Natural killer cell (primary cell): ENCODE data around the gene GBP7. TPM values are rescaled to one million over a fixed set of nuclear protein-coding genes. Genes with fewer than 3 reads are reported as not detected.
"Not testable (repeated sequence)": the region's sequence is repeated elsewhere in the genome, so short reads cannot be mapped to it uniquely, and the experiment has no call there.

ENCODE experiments used
- ATAC-seq, 3 donors: fragments of 150-1000 bp in 2 of 3; fragments of 200-7000 bp in 1 of 3; cut with Tn5 transposase; 1 replicate in 1 of 3; 2 replicates in 2 of 3; pipeline ENCODE4 v1.10.0; 2021; ENCODE audit warnings: mild to moderate bottlenecking in 2 of 3, moderate library complexity in 2 of 3
- DNase-seq, 2 donors: peaks; one replicate each; pipeline versions ENCODE4 v3.0.0 to v3.0.0-alpha.2; 2013 to 2021; ENCODE audit warnings: mixed read lengths in 1 of 2
- H3K27ac ChIP-seq: one replicate; pipeline ENCODE4 v1.5.1; 2013; ENCODE audit warnings: mild to moderate bottlenecking, low read length
- H3K27me3 ChIP-seq: one replicate; pipeline ENCODE4 v1.6.1; 2013; ENCODE audit warnings: low read length; ENCODE audit not compliant: control insufficient read depth, insufficient read depth
- H3K36me3 ChIP-seq: one replicate; pipeline ENCODE4 v1.6.1; 2013; ENCODE audit warnings: low read length; ENCODE audit not compliant: control insufficient read depth, insufficient read depth
- H3K4me1 ChIP-seq: one replicate; pipeline ENCODE4 v1.6.1; 2013; ENCODE audit warnings: low read length; ENCODE audit not compliant: control insufficient read depth, insufficient read depth
- H3K4me3 ChIP-seq: one replicate; pipeline ENCODE4 v1.5.1; 2013; ENCODE audit warnings: low read length
- H3K9me3 ChIP-seq: one replicate; pipeline ENCODE4 v1.6.1; 2013; ENCODE audit warnings: low read length; ENCODE audit not compliant: control insufficient read depth, insufficient read depth
- H3K27ac Mint-ChIP-seq, 2 donors: one replicate each; pipeline ENCODE4 v1.8.0; 2022; ENCODE audit warnings: mild to moderate bottlenecking in 2 of 2, mixed read lengths in 2 of 2, moderate library complexity in 1 of 2
- H3K27me3 Mint-ChIP-seq, 2 donors: one replicate each; pipeline ENCODE4 v1.8.0; 2022; ENCODE audit warnings: low read depth in 2 of 2, mixed read lengths in 2 of 2
- H3K36me3 Mint-ChIP-seq: one replicate; pipeline ENCODE4 v1.8.0; 2022; ENCODE audit warnings: mixed read lengths
- H3K4me1 Mint-ChIP-seq, 2 donors: one replicate each; pipeline ENCODE4 v1.8.0; 2022; ENCODE audit warnings: mixed read lengths in 2 of 2
- H3K4me3 Mint-ChIP-seq: one replicate; pipeline ENCODE4 v1.8.0; 2022; ENCODE audit warnings: mild to moderate bottlenecking, moderate library complexity, mixed read lengths
- H3K9me3 Mint-ChIP-seq, 2 donors: one replicate each; pipeline ENCODE4 v1.8.0; 2022; ENCODE audit warnings: mixed read lengths in 2 of 2
- CTCF ChIP-seq: fragments of 200-600 bp; IDR thresholded peaks from one replicate; pipeline ENCODE4 v1.8.0; 2022; ENCODE audit warnings: antibody characterized with exemption
- WGBS: methylation state at CpG from one replicate; pipeline ENCODE4 v1.1.7; 2013; ENCODE audit warnings: missing lambda C conversion rate; ENCODE audit not compliant: insufficient coverage; 5-methylcytosine and 5-hydroxymethylcytosine counted together
- intact Hi-C: fragments of 100-400 bp; cut with micrococcal nuclease; formaldehyde crosslinking; loops from one replicate; pipeline ENCODE4 v1.14.2; 2022
- total RNA-seq, 4 donors: library from RNA; stranded (reverse); fragments of 120-200 nt in 1 of 4; gene quantifications; one replicate each; pipeline versions ENCODE4 v1.2.3 to v1.2.4, GENCODE V29; 2013 to 2022

GBP7 gene, protein sequence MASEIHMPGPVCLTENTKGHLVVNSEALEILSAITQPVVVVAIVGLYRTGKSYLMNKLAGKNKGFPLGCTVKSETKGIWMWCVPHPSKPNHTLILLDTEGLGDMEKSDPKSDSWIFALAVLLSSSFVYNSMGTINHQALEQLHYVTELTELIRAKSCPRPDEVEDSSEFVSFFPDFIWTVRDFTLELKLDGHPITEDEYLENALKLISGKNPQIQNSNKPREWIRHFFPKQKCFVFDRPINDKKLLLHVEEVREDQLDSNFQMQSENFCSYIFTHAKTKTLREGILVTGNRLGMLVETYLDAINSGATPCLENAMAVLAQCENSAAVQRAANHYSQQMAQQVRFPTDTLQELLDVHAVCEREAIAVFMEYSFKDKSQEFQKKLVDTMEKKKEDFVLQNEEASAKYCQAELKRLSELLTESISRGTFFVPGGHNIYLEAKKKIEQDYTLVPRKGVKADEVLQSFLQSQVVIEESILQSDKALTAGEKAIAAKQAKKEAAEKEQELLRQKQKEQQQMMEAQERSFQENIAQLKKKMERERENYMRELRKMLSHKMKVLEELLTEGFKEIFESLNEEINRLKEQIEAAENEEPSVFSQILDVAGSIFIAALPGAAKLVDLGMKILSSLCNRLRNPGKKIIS
- total RNA-seq: under 1 TPM in 1 of 3 donors, not detected in 2; 0.75 TPM
- 0.05 TPM for total RNA-seq (2013)

DNA sequence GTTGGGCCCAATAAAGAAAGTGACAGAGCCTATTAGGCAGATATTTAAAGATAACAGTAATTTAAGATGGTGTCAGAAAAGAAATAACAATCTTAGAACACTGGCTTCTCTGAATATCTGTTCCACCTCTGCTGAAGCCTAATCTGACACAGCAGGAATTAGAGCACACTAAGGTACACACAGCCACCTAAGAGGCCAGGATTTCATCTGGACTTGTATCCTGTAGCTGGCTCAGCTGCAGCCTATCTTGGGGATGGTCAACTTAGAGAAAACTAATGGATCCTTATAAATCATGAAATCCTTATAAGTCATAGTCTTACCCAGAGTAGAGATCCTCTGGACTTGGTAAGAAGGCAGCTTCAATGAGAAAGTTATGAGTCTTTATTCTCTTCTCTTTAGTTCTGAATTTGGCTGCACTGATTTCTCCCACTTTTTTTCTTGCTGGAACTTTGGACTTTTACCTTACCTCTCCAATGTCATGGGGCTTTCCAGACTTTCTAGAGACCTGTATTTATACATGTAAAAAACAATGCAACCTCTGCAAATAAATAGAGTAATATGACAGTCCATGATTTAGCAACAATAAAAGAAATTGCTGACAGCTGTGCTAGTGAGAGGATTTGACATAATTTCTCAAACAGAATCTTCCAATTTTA is at the start of gene GBP7:
Gene GBP7 (minus strand): TSS at position 403 of the 656 bp plus-strand sequence. CDS start 4,068 bp downstream, outside the sequence.
- intact Hi-C loops: no loop called here
- Mint-ChIP-seq H3K27ac (no peak within 1 kb of the TSS), H3K4me3 (no peak within 1 kb of the TSS), H3K4me1 (peaks cover 0 to 4% of the 10 kb centered on the region in 2 donors), H3K36me3 (peaks cover 1% of the 10 kb centered on the region), H3K9me3 (no peaks in the 10 kb centered on the region), H3K27me3 (peaks cover 0 to 7% of the 10 kb centered on the region in 2 donors)
- H3K4me3 ChIP-seq: no peak within 1 kb of the TSS
- H3K9me3 ChIP-seq: no peaks in the 10 kb centered on the region
- no peaks in the 10 kb centered on the region for H3K36me3 ChIP-seq
- no peaks in the 10 kb centered on the region for H3K27me3 ChIP-seq
- no peak for TF ChIP-seq CTCF
- H3K27ac ChIP-seq: no peak within 1 kb of the TSS
- DNase-seq: no peak
- no peaks in the 10 kb centered on the region for H3K4me1 ChIP-seq
- ATAC-seq: no peak

DNA sequence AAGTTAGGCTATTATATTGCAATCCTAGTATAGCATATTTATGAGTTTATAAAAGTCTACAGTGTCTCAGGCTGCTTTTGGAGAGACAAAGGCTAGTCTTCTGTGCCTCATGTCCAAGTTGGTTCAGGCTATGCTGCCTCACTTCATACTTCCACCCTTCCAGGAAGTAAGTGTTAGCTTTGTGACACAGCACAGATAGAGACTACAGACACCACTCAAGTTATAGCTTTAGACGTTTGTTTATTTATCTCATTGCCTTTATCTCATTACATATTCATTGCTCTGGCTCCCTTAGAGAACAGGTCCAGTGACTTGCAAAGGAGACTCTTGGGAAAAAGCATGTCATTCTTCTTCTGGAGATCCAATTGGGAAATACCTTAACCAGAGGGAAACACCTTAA is 45.5 kb upstream of the GBP7 start:
- peaks cover 8% of the 10 kb centered on the region for H3K9me3 ChIP-seq
- Mint-ChIP-seq H3K4me3 (no peak overlapping the region), H3K4me1 (peaks cover 22 to 23% of the 10 kb centered on the region in 2 donors), H3K27ac (peak overlapping the region in 1 of 2 donors; percentile 11), H3K27me3 (no peaks in the 10 kb centered on the region), H3K36me3 (peaks cover 16% of the 10 kb centered on the region), H3K9me3 (no peaks in the 10 kb centered on the region)
- no peaks in the 10 kb centered on the region for H3K4me1 ChIP-seq
- TF ChIP-seq CTCF: no peak
- no peaks in the 10 kb centered on the region for H3K27me3 ChIP-seq
- H3K36me3 ChIP-seq: no peaks in the 10 kb centered on the region
- DNase-seq: no peak
- intact Hi-C loops: no loop called here
- peak in 1 of 3 donors; percentile 42 for ATAC-seq
- no peak overlapping the region for H3K27ac ChIP-seq
- no peak overlapping the region for H3K4me3 ChIP-seq
- 55% methylated on average over 1 of the region's 1 CpG for WGBS

DNA sequence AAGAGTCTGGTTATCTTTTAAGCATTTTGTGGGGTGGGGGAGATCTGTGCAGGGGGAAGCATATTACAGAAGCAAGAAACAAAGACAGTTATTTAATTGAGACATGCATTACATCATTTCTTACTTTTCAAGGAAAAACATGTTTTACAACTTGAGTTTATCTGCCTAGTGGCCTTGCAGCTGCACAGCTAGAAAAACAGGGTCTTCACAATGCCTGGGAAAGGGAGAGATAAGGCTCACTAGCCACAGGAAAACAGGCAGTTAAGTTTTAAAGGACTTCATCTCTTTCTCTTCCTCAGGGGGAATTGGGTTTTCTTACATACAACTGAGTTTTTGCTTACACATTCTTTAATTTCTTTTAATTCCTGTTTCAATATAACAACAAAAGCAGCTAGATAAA is 44.0 kb upstream of the GBP7 start:
- intact Hi-C loops, H3K4me1 ChIP-seq, H3K9me3 Mint-ChIP-seq, ATAC-seq, H3K27ac Mint-ChIP-seq, H3K4me3 Mint-ChIP-seq, H3K27me3 ChIP-seq, H3K9me3 ChIP-seq, H3K4me3 ChIP-seq, DNase-seq, H3K36me3 Mint-ChIP-seq, H3K36me3 ChIP-seq, H3K27ac ChIP-seq, H3K27me3 Mint-ChIP-seq: not testable (repeated sequence)
- peaks cover 22 to 23% of the 10 kb centered on the region in 2 donors for H3K4me1 Mint-ChIP-seq

DNA sequence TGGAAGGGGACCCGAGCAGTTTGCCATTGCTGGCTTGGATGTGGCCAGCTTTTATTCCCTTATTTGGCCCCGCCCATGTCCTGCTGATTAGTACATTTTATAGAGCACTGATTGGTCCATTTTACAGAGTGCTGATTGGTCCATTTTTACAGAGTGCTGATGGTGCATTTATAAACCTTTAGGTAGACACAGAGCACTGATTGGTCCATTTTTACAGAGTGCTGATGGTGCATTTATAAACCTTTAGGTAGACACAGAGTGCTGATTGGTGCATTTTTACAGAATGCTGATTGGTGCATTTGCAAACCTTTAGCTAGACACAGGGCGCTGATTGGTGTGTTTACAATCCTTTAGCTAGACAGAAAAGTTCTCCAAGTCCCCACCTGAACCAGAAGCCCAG is 43.1 kb upstream of the GBP7 start:
- not testable (repeated sequence) for H3K27me3 Mint-ChIP-seq

More for the DNA sequence above, 43.1 kb upstream of the GBP7 start:
- H3K4me3 Mint-ChIP-seq, ATAC-seq, H3K9me3 ChIP-seq, H3K4me3 ChIP-seq, intact Hi-C loops, H3K36me3 ChIP-seq, H3K36me3 Mint-ChIP-seq, H3K27me3 ChIP-seq, H3K9me3 Mint-ChIP-seq, H3K27ac Mint-ChIP-seq, DNase-seq, H3K4me1 ChIP-seq, H3K27ac ChIP-seq: not testable (repeated sequence)
- 94% methylated on average over 3 of the region's 3 CpGs for WGBS
- H3K4me1 Mint-ChIP-seq: peaks cover 22 to 23% of the 10 kb centered on the region in 2 donors
